Hepatocyte (in vitro differentiated cells): Measurements from ENCODE around the gene MTMR8.
"Not testable (repeated sequence)": the region's sequence is repeated elsewhere in the genome, so short reads cannot be mapped to it uniquely, and the experiment has no call there.

Experiments used
- EZH2 ChIP-seq: fragments of 200-600 bp; sonication (generic); IDR thresholded peaks from 2 replicates; pipeline ENCODE4 v1.6.1; 2016; ENCODE audit warnings: antibody characterized with exemption, mild to moderate bottlenecking, borderline replicate concordance
- EZH2phosphoT487 ChIP-seq: fragments of 200-600 bp; sonication (generic); IDR thresholded peaks from one replicate; pipeline ENCODE4 v1.6.1; 2018; ENCODE audit warnings: antibody characterized with exemption, mild to moderate bottlenecking, low read depth, moderate library complexity; ENCODE audit not compliant: unreplicated experiment, severe bottlenecking
- TF ChIP-seq, protein P1 (sequence below): fragments of 200-600 bp; sonication (generic); IDR thresholded peaks from 2 replicates; pipeline ENCODE4 v1.5.1; 2016; ENCODE audit warnings: antibody characterized with exemption, mild to moderate bottlenecking; ENCODE audit not compliant: poor library complexity

DNA sequence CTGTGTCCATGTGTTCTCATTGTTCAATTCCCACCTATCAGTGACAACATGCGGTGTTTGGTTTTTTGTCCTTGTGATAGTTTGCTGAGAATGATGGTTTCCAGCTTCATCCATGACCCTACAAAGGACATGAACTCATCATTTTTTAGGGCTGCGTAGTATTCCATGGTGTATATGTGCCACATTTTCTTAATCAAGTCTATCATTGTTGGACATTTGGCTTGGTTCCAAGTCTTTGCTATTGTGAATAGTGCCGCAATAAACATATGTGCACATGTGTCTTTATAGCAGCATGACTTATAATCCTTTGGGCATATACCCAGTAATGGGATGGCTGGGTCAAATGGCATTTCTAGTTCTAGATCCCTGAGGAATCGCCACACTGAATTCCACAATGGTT, 14.5 kb downstream of the MTMR8 start:
- TF ChIP-seq EZH2, EZH2phosphoT487: not testable (repeated sequence)
- TF ChIP-seq, protein P1, sequence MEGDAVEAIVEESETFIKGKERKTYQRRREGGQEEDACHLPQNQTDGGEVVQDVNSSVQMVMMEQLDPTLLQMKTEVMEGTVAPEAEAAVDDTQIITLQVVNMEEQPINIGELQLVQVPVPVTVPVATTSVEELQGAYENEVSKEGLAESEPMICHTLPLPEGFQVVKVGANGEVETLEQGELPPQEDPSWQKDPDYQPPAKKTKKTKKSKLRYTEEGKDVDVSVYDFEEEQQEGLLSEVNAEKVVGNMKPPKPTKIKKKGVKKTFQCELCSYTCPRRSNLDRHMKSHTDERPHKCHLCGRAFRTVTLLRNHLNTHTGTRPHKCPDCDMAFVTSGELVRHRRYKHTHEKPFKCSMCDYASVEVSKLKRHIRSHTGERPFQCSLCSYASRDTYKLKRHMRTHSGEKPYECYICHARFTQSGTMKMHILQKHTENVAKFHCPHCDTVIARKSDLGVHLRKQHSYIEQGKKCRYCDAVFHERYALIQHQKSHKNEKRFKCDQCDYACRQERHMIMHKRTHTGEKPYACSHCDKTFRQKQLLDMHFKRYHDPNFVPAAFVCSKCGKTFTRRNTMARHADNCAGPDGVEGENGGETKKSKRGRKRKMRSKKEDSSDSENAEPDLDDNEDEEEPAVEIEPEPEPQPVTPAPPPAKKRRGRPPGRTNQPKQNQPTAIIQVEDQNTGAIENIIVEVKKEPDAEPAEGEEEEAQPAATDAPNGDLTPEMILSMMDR = not testable (repeated sequence)
